Measurements from ENCODE around the gene RHOBTB1.

RHOBTB1 gene

GRCh38 chr10:60820093-60820754 lies 123.8 kb downstream of the RHOBTB1 start:
- peak; percentile 28 for DNase-seq (ENCODE audit: low read depth)
